HG03460 (cell line): ENCODE data around the gene CD53.
"Not testable (repeated sequence)": the region's sequence is repeated elsewhere in the genome, so short reads cannot be mapped to it uniquely, and the experiment has no call there.

Experiments
- ATAC-seq: cut with Tn5 transposase; IDR thresholded peaks from one replicate; pipeline ENCODE4 v1.9.1; 2021; ENCODE audit not compliant: unreplicated experiment

The CD53 gene

GRCh38 chr1:110914676-110915075 lies 41.7 kb downstream of the CD53 start:
- ATAC-seq: no peak

DNA sequence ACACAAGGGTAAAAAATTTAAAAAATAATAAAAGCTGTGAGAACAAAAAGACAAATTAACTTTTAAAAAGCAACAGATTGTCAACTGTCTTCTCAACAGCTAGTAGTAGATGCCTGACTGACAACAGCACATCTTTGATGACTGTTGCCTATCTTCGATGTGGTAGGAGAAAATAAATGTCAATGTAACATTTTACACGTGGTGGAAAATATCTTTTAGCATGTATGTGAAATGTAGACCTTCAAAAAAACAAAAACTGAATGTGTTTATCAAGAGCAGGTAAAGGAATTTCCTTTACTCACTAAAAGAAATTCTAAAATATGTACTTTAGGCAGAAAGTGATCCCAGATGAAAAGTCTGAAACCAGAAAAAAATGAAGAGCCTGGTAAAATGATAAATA lies 42.9 kb downstream of the CD53 start:
- no peak for ATAC-seq

- no peak for ATAC-seq
Measured at GRCh38 chr1:110916274-110916668, 43.3 kb downstream of the CD53 start.

DNA sequence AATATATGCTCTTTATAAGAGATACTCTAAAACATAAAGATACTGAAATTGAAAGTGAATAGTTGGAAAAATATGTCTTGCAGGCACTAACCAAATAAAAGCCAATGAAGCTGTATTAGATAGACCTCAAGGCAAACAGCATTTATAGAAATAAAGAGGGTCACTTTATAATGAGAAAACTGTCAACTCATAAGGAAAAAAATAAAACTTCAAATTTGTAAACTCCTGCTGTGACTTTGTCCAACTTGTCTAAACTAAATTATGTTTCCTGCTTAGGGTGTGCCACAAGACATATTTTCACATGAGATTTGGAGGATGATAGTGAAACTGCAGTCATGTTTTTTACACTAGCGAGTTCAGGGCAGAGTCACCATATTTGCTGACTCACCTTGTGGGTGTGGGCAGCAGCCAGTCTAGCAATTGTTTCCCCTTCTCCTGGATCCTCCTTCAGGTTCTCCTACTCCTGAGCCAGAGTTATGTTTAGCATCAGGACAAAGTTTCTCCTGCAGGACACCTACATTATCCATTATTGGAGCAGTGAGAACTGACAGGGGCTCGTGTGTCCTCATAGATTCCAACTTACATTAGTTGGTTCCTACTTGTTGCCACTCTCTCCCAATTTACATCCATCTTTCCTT lies 43.8 kb downstream of the CD53 start:
- ATAC-seq: peak; percentile 54

DNA sequence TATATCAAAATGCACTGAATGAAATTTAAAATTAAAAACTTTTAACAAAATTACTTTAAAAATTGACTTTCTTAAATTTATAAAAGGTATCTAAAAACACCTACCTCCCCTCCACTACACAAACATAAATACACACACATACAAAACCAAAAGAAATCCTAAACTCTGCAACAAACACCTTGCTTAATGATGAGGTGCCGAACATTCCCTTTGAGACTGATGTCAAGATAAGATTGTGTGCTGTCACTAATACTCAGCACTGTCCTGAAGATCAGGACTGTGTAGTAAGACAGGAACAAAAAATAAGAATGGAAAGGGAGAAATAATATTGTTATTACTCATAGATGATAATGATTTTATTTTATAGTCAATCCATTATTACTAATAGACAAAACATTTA lies 45.1 kb downstream of the CD53 start:
- no peak for ATAC-seq

- no peak for ATAC-seq
Measured at GRCh38 chr1:110921953-110922352, 49.0 kb downstream of the CD53 start.

DNA sequence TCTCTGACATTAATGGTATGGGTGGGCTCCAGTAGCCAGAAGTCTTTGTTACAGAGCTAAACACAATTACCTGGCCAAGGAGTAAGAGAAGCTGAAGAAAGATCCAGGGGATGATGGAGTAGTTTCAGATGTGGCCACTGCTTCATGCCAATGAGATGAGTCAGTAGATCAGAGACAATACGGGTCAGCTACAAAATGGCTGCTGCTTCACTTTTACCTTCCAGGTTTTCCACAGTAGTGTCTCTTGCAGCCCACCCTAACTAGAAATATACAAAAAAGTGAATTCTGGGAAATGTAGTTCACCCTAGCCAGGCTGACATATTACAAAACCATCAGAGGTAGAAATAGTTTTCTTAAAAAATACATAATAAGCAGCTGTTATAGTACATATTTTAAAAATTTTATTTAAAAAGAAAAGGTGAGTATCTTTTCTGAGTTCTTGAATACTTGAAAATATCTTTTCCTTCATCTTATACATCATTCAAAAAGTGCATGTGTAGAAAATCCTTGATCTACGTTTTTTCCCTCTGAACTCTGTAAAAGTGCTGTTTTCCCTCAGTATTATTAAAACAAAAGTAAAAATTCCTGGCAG lies 54.6 kb downstream of the CD53 start:
- no peak for ATAC-seq

GRCh38 chr1:110928191-110928590 lies 55.2 kb downstream of the CD53 start:
- ATAC-seq: no peak

- ATAC-seq: no peak
Measured at GRCh38 chr1:110928904-110929303, 56.0 kb downstream of the CD53 start.

GRCh38 chr1:110931097-110931496 lies 58.1 kb downstream of the CD53 start:
- ATAC-seq: not testable (repeated sequence)

DNA sequence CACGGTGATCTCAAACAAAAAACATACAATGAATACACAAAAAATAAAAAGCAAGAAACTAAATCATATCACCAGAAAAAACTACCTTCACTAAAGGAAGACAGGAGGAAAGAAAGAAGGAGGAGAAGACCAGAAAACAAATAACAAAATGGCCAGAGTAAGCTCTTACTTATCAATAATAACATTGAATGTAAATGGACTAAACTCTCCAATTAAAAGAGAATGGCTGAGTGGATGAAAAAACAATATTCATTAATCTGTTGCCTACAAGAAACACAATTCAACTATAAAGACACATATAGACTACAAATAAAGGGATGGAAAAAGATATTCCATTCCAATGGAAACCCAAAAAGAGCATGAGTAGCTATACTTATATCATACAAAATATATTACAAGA lies 63.6 kb downstream of the CD53 start:
- no peak for ATAC-seq

- ATAC-seq: no peak
Measured at GRCh38 chr1:110944806-110945205, 71.9 kb downstream of the CD53 start.

DNA sequence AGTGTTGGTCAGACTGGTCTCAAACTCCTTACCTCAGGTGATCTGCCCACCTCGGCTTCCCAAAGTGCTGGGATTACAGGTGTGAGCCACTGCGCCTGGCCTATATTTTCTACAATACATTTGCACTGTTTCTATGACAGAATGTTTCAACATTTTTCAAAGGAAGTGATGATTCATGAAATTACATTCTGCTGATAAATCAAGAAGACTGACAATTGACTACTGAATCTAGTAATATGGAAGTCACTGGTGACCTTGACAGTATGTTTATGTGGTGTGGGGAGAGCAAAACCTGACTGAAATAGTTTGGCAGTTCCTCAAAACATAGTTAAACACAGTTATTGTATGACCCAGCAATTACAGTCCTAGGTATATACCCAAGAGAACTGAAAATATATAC lies 72.7 kb downstream of the CD53 start:
- no peak for ATAC-seq

DNA sequence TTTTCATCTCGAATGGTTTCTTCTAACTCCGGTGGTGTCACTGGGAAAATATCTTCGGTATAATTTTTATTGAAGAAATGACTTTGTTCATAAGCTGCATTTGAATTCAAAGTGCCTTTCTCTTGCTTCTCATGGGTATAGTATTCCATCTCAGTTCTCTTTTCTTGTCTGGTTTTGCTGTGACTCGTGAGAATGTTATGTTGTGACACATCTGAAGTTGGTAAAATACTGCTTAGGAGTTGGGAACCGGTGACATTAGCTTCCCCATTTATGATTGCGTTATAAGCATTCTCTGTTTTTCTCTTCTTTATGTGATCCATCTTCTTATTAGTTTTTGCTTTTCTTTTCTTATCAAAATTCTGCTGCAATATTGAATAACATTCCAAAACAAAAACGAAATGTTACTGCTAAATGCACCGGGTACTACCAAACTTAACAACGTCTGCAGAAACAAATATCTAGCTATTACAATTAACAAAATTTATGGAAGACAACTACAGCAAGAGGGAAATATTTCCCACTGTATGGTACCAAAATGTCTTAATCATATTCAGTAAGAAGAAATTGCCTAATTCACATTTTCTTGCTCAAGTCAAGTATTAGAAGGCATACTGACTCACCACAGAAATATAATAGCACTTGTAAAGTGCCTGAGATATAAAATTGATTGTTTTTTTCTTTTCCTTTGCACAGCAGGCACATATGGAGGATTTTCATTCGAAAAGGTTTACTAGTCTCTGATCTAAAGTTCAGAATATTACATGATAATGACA lies 75.3 kb downstream of the CD53 start:
- ATAC-seq: no peak
